ENCODE data around the gene XCL2.
"Not testable (repeated sequence)": the region's sequence is repeated elsewhere in the genome, so short reads cannot be mapped to it uniquely, and the experiment has no call there.

The XCL2 gene

DNA sequence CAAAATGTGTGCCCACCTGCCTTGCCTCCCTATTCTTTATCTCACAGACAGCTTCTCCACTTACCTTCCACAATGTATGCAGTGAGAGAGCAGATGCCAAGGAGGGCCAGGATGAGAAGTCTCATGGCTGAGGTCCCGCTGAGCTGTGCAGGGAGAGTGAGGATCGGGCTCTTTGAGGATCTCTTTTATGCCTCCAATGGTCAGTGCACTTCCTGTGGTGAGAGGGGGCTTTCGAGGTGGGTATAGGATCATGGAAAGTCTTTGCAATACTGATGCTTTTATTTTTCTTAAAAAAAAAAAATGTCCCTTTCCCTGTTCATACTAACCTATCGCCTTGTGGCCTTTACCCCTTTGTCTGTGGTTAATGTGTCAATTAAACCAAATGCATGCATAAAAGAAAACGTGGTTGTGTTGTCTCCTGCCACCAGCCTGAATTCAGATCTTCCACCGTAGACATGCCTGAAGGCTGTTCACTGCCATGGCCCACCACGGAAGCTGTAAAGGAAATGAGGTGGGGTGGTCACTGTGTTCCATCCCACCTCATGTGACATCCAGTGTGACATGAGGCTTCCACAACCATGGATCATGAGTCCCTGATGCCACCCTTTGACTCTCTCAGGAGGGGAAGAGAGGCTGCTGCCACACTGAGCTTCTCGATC, at the start of gene XCL2:
Gene XCL2, minus strand, starts transcription at position 158 of the 659 bp plus-strand sequence. Its CDS starts 33 bp downstream, at position 125.
- not testable (repeated sequence) for DNase-seq

DNA sequence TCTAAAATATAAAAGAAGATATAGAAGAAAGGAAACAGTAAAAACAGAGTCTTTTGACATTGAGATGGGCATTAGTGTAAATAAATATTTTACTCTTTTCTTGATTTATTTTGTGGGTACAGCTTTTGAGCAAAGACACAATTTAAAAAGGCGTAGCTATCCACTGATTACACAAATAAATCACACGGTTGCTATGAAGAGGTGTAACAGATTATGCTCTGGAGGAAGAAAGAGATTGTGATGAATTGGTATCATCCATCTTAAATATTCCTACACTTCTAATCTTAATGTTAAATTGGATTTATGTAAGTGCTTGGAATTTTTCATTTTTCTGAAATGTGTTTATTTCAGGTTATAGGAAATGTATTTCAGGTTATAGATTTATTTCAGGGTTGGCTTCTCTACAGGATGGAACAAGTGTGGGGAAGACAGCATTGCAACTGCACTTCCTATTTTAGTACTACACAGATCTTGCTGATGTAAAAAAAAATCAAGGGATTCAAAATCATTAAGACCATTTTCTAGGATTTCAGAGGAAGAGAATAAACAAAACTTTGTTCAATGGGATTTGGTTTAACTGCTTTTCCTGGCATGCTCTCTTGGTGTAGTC, 47.9 kb upstream of the XCL2 start:
- DNase-seq: no peak

DNA sequence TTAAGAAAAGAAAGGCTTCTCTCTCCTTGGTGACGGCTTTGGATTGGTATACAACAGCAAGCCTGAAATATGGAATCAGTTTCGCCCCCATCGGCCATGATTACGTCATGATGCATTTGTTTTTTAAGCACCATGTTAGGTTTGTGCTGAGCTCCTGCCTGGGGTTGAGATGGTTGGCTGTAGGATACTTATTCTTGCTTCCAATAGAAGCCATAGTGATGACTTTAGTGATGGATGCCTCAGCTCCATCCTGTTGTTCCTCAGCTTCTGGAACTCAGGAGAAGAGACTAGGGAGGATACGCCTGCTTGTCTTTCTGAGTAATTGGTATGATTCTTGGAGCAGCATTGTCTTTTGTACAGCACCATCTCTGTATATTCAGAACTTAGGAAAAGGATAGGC, 47.3 kb upstream of the XCL2 start:
- DNase-seq: no peak

DNA sequence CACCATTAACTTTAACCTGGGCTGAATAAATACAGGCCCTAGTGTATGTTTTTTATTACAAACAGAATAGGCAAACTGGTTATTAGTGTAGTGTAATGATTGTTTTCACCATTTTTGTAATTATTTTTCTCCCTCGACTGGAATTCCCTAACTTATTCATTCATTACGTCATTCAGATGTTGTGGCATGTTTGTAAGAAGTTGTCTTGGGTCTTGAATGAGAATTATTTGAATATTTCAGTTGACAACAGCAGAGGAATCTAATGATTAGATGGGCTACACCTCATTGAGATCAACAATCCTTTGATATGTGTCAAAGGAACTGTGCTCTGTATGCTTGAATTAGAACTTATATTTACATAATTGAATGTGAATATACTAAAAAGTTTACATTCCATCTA, 45.4 kb upstream of the XCL2 start:
- no peak for DNase-seq

- no peak for DNase-seq
Measured at GRCh38 chr1:168585937-168586336, 42.1 kb upstream of the XCL2 start.

- no peak for DNase-seq
Measured at GRCh38 chr1:168585191-168585590, 41.4 kb upstream of the XCL2 start.

GRCh38 chr1:168583571-168583970, 39.8 kb upstream of the XCL2 start:
- no peak for DNase-seq

- DNase-seq: peak; percentile 44
Measured at GRCh38 chr1:168582688-168583336, 39.0 kb upstream of the XCL2 start.

- no peak for DNase-seq
Measured at GRCh38 chr1:168581817-168582572, 38.2 kb upstream of the XCL2 start.

GRCh38 chr1:168580991-168581390, 37.2 kb upstream of the XCL2 start:
- DNase-seq: not testable (repeated sequence)

GRCh38 chr1:168580290-168580689, 36.5 kb upstream of the XCL2 start:
- DNase-seq: not testable (repeated sequence)

DNA sequence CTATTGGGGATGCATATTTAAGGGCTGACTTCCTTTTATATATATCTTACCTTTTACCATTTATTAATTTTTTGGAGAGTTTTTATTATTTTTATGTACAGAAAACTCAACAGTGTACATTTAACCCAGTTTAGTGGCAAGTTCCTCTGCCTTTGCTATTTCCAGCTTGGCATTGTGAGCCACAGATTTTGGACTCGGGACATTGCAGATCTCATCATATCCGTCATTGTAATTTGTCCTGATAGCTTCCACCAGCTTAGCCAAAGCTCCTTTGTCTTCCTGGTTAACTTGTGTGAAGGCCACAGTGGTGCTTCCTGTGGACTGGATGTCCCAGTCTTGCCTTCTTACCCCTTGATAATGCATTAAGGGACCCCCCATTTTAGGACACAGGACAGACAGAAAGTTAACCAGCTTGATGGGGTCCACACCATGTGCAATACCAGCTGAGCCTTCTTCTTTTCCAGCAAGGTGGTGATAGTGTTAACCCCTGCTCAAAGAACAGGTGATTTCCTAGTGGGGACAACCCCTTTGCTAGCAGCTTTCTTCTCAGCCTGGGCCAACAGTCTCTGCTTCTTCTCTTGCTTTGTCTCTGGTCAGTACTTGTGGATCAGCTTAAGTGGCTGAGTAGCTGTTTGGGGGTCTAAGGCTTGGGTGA, 34.9 kb upstream of the XCL2 start:
- not testable (repeated sequence) for DNase-seq

GRCh38 chr1:168576245-168576688, 32.5 kb upstream of the XCL2 start, which contains the start of gene XCL1:
Gene XCL1, plus strand, starts transcription at chr1:168576605. Its CDS starts 33 bp downstream, at chr1:168576638.
- DNase-seq: not testable (repeated sequence)

DNA sequence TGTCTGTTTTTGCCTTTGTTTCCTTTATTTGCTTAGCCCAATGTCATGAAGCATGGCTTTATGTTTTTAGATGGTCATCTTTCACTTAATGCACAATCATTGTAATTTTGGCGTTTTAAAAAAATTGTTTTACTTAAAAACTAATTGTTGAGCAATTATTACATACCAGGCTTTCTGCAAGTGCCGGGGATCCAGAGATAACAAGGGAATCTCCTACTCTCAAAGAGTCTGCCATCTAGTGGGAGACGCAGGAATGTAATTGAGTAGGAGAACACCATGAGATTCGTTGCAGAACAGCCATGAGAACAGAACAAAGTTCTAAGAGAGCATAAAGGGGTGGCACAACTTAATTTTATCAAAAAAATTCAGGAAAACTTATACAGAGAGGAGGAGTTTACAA, 30.4 kb upstream of the XCL2 start:
- DNase-seq: peak; percentile 41

- no peak for DNase-seq
Measured at GRCh38 chr1:168572633-168573032, 28.8 kb upstream of the XCL2 start.

DNA sequence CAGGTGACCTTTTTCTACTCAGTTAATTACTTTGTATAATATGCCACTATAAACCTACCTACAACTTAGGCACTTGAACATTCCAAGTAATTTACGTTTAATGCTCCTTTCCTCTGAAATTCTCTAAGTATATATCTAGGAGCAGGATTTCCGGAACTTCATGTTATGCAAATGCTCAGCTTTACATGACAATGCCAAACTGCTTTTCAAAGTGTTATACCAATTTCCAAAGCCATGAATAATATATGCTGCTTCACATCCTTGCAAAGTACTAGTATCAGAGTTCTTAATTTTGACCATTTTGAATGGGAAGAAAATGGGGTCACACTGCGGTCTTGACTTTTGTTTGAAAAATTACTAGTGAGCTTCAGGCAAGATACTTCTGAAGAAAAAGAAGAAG, 26.9 kb upstream of the XCL2 start:
- no peak for DNase-seq

DNA sequence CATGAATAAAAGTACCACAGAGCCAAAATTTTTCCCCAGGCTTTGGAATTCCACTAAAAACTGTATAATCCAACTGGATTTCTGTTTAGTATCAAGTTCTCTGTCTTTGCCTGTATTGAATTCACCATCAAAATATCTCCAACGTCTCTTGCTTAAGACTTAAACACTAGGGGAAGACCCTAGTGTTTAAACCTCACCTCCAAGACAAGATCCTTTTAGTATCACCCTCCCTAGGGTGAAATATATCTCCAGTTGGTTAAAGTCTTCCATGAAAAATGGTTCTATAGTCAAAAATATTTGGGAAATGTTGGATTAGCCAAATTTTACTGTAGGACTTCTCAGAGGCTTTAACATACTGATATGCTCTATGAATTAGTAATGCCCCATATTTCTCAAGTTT, 24.5 kb upstream of the XCL2 start:
- DNase-seq: no peak

- DNase-seq: no peak
Measured at GRCh38 chr1:168567568-168567967, 23.8 kb upstream of the XCL2 start.

DNA sequence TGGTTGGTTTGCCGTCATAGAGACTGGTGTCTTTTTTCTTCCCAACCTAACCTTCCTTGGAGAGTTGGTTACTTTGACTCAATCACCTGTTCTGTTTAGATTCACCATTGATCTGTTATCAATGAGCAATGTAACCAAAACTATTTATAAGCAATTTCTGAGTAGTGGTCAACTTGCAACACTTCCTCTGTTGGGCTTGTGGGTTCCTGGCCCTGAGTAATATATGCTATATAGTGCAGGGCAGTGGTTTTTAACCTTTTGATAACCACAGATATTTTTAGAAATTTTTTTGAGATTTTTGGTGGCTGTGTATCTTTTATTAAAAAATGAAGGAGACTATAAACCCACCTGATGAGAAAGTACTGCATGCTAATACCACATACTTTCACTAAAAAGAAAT, 23.2 kb upstream of the XCL2 start:
- no peak for DNase-seq

GRCh38 chr1:168565825-168566224, 22.0 kb upstream of the XCL2 start:
- DNase-seq: no peak

GRCh38 chr1:168561989-168562388, 18.2 kb upstream of the XCL2 start:
- DNase-seq: no peak

DNA sequence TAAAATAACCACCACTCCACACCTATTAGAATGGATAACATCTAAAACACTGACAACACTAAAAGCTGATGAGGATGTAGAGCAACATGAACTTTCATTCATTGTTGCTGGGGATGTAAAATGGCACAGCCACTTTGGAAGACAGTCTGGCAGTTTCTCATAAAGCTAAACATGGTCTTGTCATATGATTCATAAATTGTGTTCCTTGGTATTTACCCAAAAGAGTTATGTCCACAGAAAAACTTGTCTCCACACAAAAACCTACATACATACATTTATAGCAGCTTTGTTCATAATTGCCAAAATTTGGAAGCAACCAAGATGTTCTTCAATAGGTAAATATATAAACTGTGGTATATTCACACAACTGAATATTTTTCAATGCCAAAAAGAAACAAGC, 16.6 kb upstream of the XCL2 start:
- DNase-seq: no peak

GRCh38 chr1:168556647-168557046, 12.8 kb upstream of the XCL2 start:
- no peak for DNase-seq
